ENCODE data around the gene UBD. TPM values are rescaled to one million over a fixed set of nuclear protein-coding genes. Genes with fewer than 3 reads are reported as not detected.

Gene UBD
- total and polyA plus RNA-seq, 8 donors: 0.66 to 331 (median 6.3) TPM

DNA sequence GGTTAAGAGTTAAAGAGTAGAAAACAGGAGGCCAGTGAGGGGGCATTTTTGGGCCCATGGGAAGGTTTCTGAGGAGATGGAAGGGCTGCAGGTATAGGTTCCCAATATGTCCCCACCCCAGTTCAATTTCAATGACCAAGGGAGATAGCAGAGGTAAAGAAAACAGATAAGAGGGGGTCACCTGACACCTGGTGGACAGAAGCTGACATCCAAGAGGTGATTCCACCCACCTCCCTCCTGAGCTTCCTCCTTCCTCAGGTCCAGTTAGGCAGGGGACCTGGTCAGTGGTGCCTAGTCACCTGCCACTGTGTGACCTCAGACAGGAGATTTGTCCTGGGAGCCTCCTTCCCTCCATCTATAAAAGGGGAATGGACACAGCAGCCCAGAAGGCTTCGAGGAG lies 42.3 kb downstream of the UBD start:
- intact Hi-C loops (cut with DNase I): no loop called here
- H3K36me3 ChIP-seq: no peaks in the 10 kb centered on the region
- H3K4me1 ChIP-seq: no peaks in the 10 kb centered on the region
- DNase-seq: no peak
- H3K27ac ChIP-seq: no peak overlapping the region
- no peaks in the 10 kb centered on the region for H3K27me3 ChIP-seq
- WGBS, 2 donors: 73 to 77% methylated on average over 1 of the region's 1 CpG
- ATAC-seq: no peak
- TF ChIP-seq, protein P1, sequence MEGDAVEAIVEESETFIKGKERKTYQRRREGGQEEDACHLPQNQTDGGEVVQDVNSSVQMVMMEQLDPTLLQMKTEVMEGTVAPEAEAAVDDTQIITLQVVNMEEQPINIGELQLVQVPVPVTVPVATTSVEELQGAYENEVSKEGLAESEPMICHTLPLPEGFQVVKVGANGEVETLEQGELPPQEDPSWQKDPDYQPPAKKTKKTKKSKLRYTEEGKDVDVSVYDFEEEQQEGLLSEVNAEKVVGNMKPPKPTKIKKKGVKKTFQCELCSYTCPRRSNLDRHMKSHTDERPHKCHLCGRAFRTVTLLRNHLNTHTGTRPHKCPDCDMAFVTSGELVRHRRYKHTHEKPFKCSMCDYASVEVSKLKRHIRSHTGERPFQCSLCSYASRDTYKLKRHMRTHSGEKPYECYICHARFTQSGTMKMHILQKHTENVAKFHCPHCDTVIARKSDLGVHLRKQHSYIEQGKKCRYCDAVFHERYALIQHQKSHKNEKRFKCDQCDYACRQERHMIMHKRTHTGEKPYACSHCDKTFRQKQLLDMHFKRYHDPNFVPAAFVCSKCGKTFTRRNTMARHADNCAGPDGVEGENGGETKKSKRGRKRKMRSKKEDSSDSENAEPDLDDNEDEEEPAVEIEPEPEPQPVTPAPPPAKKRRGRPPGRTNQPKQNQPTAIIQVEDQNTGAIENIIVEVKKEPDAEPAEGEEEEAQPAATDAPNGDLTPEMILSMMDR (IDR thresholded peaks at IDR 0.05): no peak
- no peak overlapping the region for H3K4me3 ChIP-seq
- H3K9me3 ChIP-seq: no peaks in the 10 kb centered on the region
- FAIRE-seq: no peak

DNA sequence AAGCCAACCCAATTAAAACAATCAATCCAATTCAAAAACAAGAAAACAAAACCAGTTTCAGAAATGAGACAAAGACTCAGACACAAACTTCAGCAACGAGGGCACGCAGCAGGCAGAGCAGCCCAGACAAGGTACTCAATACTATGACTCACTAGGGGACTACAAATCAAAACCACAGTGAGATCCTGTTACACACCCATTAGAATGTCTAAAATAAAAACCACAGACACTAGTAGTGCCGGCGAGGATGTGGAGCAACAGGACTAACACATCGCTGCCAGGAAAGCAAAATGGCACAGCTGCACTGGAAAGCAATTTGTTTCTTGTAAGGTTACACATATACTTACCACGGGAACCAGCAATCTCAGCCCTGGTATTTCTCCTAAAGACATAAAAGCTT lies 43.4 kb downstream of the UBD start:
- 83 to 84% methylated on average over 6 of the region's 6 CpGs for WGBS, 2 donors
- Histone ChIP-seq H3K4me1 (no peaks in the 10 kb centered on the region), H3K27ac (no peak overlapping the region), H3K36me3 (no peaks in the 10 kb centered on the region), H3K4me3 (no peak overlapping the region), H3K27me3 (no peaks in the 10 kb centered on the region), H3K9me3 (no peaks in the 10 kb centered on the region)
- intact Hi-C loops (cut with DNase I): no loop called here
- FAIRE-seq: no peak
- TF ChIP-seq, protein P1 (IDR thresholded peaks at IDR 0.05): no peak
- peak in 1 of 4 donors; percentile 42 for ATAC-seq
- no peak for DNase-seq

DNA sequence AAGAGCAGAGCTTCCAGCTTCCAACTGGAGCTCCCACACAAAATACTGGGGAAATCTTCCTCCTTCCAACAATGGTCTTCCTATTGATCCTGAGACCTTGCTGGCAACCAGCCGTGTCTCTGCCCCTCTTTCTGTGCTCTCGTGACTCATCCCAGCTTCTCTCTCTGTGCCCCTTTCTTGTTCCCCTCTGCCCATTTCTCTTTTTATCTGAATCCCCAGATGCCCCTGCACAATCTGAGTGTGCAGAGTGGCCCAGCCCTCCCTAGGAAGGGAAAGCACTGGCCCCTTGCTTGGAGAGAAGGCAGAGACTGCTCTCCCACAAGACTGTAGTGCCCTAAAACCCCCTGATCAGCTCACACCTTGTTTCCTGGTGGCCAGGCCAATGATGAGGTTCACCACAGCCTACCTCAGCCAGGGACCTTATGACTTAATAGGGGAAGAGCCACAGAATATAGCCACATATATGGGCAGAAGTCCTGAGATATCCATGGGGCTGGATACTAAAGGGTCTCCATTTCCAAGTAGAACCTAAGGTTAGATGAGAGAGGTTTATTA lies 48.7 kb downstream of the UBD start:
- Histone ChIP-seq H3K4me1 (no peaks in the 10 kb centered on the region), H3K36me3 (no peaks in the 10 kb centered on the region), H3K27ac (no peak overlapping the region), H3K27me3 (no peaks in the 10 kb centered on the region), H3K4me3 (no peak overlapping the region), H3K9me3 (no peaks in the 10 kb centered on the region)
- FAIRE-seq (no peak), ATAC-seq (no peak), DNase-seq (no peak)
- TF ChIP-seq, protein P1 (IDR thresholded peaks at IDR 0.05): no peak
- intact Hi-C loops (cut with DNase I): no loop called here
- 69 to 84% methylated on average over 2 of the region's 2 CpGs for WGBS, 2 donors

DNA sequence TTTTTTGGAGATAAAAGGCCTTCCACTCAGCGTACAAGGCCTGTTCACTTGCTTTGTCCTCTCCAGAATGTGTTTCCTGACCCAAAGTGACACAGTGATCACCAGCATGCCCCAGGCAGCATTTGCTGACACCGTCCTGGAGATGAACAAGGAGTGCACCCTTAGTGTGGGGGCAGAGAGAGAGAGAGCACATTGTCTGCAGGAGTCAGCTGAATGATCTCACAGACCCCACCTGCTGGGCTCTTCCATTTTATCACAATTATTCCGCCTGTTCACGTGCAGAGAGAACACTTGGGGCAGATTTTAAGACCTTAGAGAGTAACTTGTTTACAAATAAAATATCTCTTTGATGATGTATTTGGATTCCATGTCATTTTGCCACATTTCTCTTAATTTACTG lies 49.3 kb downstream of the UBD start:
- no peak overlapping the region for H3K4me3 ChIP-seq
- intact Hi-C loops (cut with DNase I): no loop called here
- H3K36me3 ChIP-seq: no peaks in the 10 kb centered on the region
- no peaks in the 10 kb centered on the region for H3K4me1 ChIP-seq
- no peaks in the 10 kb centered on the region for H3K27me3 ChIP-seq
- TF ChIP-seq, protein P1 (IDR thresholded peaks at IDR 0.05): no peak
- H3K27ac ChIP-seq: no peak overlapping the region
- H3K9me3 ChIP-seq: no peaks in the 10 kb centered on the region
- FAIRE-seq (no peak), DNase-seq (no peak), ATAC-seq (no peak)
- WGBS, 2 donors: 70 to 76% methylated on average over 4 of the region's 4 CpGs

DNA sequence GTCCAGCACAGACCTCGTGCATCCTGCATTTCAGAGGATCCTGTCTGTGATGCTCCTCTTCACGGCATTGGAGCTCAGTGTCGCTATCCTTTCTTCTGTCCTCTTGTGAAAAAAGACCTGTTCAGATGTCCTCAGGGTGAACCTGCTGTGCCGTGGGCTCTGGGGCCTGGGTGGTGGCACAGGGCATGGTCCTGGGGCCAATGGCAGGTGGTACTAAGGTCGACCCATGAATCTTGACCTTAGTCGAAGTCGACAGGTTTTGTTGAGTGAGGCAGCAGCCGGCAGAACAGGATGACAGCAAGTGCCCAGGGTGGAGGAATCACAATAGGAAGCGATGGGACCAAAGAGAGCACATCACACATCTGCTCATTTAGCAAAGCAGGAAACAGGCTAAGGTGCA lies 49.8 kb downstream of the UBD start:
- ATAC-seq (no peak), FAIRE-seq (no peak), DNase-seq (no peak)
- intact Hi-C loops (cut with DNase I): no loop called here
- WGBS, 2 donors: 79 to 83% methylated on average over 9 of the region's 9 CpGs
- TF ChIP-seq, protein P1 (IDR thresholded peaks at IDR 0.05): no peak
- Histone ChIP-seq H3K36me3 (no peaks in the 10 kb centered on the region), H3K4me3 (no peak overlapping the region), H3K4me1 (no peaks in the 10 kb centered on the region), H3K27ac (no peak overlapping the region), H3K27me3 (no peaks in the 10 kb centered on the region), H3K9me3 (no peaks in the 10 kb centered on the region)
